Measurements from ENCODE around the gene CD302.
"Not testable (repeated sequence)": the region's sequence is repeated elsewhere in the genome, so short reads cannot be mapped to it uniquely, and the experiment has no call there.

DNA sequence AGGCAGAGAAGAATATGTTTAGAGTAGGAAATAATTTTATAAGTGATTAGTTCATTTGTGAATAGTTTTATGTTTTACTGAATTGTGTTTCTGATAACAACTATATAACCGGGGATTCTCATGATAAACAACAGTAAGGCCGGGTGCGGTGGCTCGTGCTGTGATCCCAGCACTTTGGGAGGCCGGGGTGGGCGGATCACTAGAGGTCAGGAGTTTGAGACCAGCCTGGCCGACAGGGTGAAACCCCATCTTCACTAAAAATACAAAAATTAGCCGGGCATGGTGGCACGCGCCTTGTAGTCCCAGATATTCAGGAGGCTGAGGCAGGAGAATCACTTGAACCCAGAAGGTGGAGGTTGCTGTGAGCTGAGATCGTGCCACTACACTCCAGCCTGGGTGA is 52.8 kb downstream of the CD302 start:
- TF ChIP-seq, protein P1, sequence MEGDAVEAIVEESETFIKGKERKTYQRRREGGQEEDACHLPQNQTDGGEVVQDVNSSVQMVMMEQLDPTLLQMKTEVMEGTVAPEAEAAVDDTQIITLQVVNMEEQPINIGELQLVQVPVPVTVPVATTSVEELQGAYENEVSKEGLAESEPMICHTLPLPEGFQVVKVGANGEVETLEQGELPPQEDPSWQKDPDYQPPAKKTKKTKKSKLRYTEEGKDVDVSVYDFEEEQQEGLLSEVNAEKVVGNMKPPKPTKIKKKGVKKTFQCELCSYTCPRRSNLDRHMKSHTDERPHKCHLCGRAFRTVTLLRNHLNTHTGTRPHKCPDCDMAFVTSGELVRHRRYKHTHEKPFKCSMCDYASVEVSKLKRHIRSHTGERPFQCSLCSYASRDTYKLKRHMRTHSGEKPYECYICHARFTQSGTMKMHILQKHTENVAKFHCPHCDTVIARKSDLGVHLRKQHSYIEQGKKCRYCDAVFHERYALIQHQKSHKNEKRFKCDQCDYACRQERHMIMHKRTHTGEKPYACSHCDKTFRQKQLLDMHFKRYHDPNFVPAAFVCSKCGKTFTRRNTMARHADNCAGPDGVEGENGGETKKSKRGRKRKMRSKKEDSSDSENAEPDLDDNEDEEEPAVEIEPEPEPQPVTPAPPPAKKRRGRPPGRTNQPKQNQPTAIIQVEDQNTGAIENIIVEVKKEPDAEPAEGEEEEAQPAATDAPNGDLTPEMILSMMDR (conservative IDR thresholded peaks at IDR 0.05 in 1 of 2, IDR thresholded peaks at IDR 0.05 in 1 of 2; ENCODE audit: extremely low read depth in 1 of 2, insufficient read depth in 1 of 2, low read depth in 1 of 2, low read length in 2 of 2), result not testable (repeated sequence)
- not testable (repeated sequence) for TF ChIP-seq EZH2 (IDR thresholded peaks at IDR 0.05; ENCODE audit: borderline replicate concordance, low read length)

All from mammary epithelial cell (primary cell).